GM19240 (cell line): Measurements from ENCODE around the gene ASIC1.

Experiments used
- DNase-seq: peaks from one replicate; pipeline ENCODE4 v3.0.0; 2011; ENCODE audit warnings: low spot score; ENCODE audit not compliant: insufficient read length

Gene ASIC1

GRCh38 chr12:50060120-50060468, 2.7 kb downstream of the ASIC1 start:
- DNase-seq: no peak

- no peak for DNase-seq
These were observed 3.8 kb downstream of the ASIC1 start for GRCh38 chr12:50061171-50061570.

- no peak for DNase-seq
These were observed 4.7 kb downstream of the ASIC1 start for GRCh38 chr12:50061946-50062686.

- no peak for DNase-seq
These were observed 5.5 kb downstream of the ASIC1 start for GRCh38 chr12:50062728-50063460.

- DNase-seq: no peak
These were observed 8.4 kb downstream of the ASIC1 start for GRCh38 chr12:50065726-50066310.

- DNase-seq: no peak
These were observed 9.0 kb downstream of the ASIC1 start for GRCh38 chr12:50066402-50066801.

GRCh38 chr12:50069069-50069468, 11.7 kb downstream of the ASIC1 start:
- DNase-seq: no peak

- no peak for DNase-seq
These were observed 12.1 kb downstream of the ASIC1 start for GRCh38 chr12:50069539-50069938.

GRCh38 chr12:50070314-50071060, 13.1 kb downstream of the ASIC1 start:
- DNase-seq: no peak

- DNase-seq: no peak
These were observed 15.0 kb downstream of the ASIC1 start for GRCh38 chr12:50072198-50072907.

GRCh38 chr12:50073206-50073605, 15.8 kb downstream of the ASIC1 start:
- DNase-seq: no peak

- DNase-seq: no peak
These were observed 16.3 kb downstream of the ASIC1 start for GRCh38 chr12:50073712-50074111.

GRCh38 chr12:50074936-50075807, 17.8 kb downstream of the ASIC1 start:
- DNase-seq: peak; percentile 89

GRCh38 chr12:50075808-50076170, 18.4 kb downstream of the ASIC1 start:
- DNase-seq: no peak

- no peak for DNase-seq
These were observed 19.7 kb downstream of the ASIC1 start for GRCh38 chr12:50077099-50077498.

GRCh38 chr12:50078281-50078680, 20.9 kb downstream of the ASIC1 start:
- DNase-seq: no peak

GRCh38 chr12:50079771-50080170, 22.4 kb downstream of the ASIC1 start:
- DNase-seq: no peak

- DNase-seq: no peak
These were observed 23.9 kb downstream of the ASIC1 start for GRCh38 chr12:50081096-50081808.

- DNase-seq: no peak
These were observed 25.2 kb downstream of the ASIC1 start for GRCh38 chr12:50082644-50083043.

- no peak for DNase-seq
These were observed 25.9 kb downstream of the ASIC1 start for GRCh38 chr12:50083301-50083700.
